DOHH2 (cell line): Measurements from ENCODE around the gene KIAA1671.

Experiments
- H3F3A ChIP-seq: fragments of 200-600 bp; sonication (generic), shearing (Covaris generic); 2 replicates; pipeline ENCODE4 v1.6.0; 2016; ENCODE audit warnings: antibody characterized with exemption, mild to moderate bottlenecking; ENCODE audit not compliant: control insufficient read depth, insufficient read depth
- H3K27ac ChIP-seq: fragments of 200-600 bp; sonication (generic); 2 replicates; pipeline ENCODE4 v1.5.1; 2014; ENCODE audit warnings: low read depth, mild to moderate bottlenecking, low read length, moderate library complexity
- H3K27me3 ChIP-seq: fragments of 200-600 bp; sonication (generic); 2 replicates; pipeline ENCODE4 v1.6.1; 2014; ENCODE audit warnings: mild to moderate bottlenecking, low read length, mixed read lengths; ENCODE audit not compliant: control insufficient read depth
- H3K36me3 ChIP-seq: fragments of 200-600 bp; sonication (generic); 2 replicates; pipeline ENCODE4 v1.6.1; 2014; ENCODE audit warnings: mild to moderate bottlenecking, low read length, moderate library complexity, mixed read lengths; ENCODE audit not compliant: control insufficient read depth
- H3K4me1 ChIP-seq: fragments of 200-600 bp; sonication (generic); 2 replicates; pipeline ENCODE4 v1.6.1; 2014; ENCODE audit warnings: mild to moderate bottlenecking, low read length, mixed read lengths; ENCODE audit not compliant: control insufficient read depth
- H3K4me2 ChIP-seq: fragments of 200-600 bp; sonication (generic); 2 replicates; pipeline ENCODE4 v1.6.0; 2014; ENCODE audit warnings: mild to moderate bottlenecking, low read length, moderate library complexity
- H3K4me3 ChIP-seq: fragments of 200-600 bp; sonication (generic); 2 replicates; pipeline ENCODE4 v1.5.1; 2014; ENCODE audit warnings: mild to moderate bottlenecking, low read length, mixed read lengths
- H3K79me2 ChIP-seq: fragments of 200-600 bp; sonication (generic); 2 replicates; pipeline ENCODE4 v1.6.1; 2014; ENCODE audit warnings: mild to moderate bottlenecking, low read length, mixed read lengths; ENCODE audit not compliant: control insufficient read depth
- H3K9me2 ChIP-seq: fragments of 200-600 bp; sonication (generic); replicated peaks from 2 replicates; pipeline ENCODE4 v1.6.1; 2014; ENCODE audit warnings: mild to moderate bottlenecking, low read length, mixed read lengths; ENCODE audit not compliant: control insufficient read depth
- H3K9me3 ChIP-seq: fragments of 200-600 bp; sonication (generic); 2 replicates; pipeline ENCODE4 v1.6.1; 2014; ENCODE audit warnings: antibody characterized with exemption, low read length, mixed read lengths; ENCODE audit not compliant: control insufficient read depth, insufficient read depth
- H4K20me1 ChIP-seq: fragments of 200-600 bp; sonication (generic); 2 replicates; pipeline ENCODE4 v1.6.0; 2014; ENCODE audit warnings: low read depth, mild to moderate bottlenecking, antibody characterized with exemption, low read length, moderate library complexity; ENCODE audit not compliant: control insufficient read depth, insufficient read depth
- CTCF ChIP-seq: fragments of 200-600 bp; sonication (generic); IDR thresholded peaks from one replicate; pipeline ENCODE4 v1.5.1; 2014; ENCODE audit warnings: antibody characterized with exemption, mild to moderate bottlenecking, low read depth, low read length; ENCODE audit not compliant: poor library complexity, severe bottlenecking
- EZH2phosphoT487 ChIP-seq: fragments of 200-600 bp; sonication (generic); IDR thresholded peaks from 2 replicates; pipeline ENCODE4 v1.6.1; 2017; ENCODE audit warnings: borderline replicate concordance, mild to moderate bottlenecking, antibody characterized with exemption, low read length, moderate library complexity, mixed read lengths

The KIAA1671 gene

GRCh38 chr22:25213221-25213620 lies 260.7 kb downstream of the KIAA1671 start:
- no peaks in the 10 kb centered on the region for H3K36me3 ChIP-seq
- no peaks in the 10 kb centered on the region for H3K9me2 ChIP-seq
- H3K79me2 ChIP-seq: no peaks in the 10 kb centered on the region
- no peaks in the 10 kb centered on the region for H3K4me1 ChIP-seq
- H3K9me3 ChIP-seq: no peaks in the 10 kb centered on the region
- no peaks in the 10 kb centered on the region for H3F3A ChIP-seq
- no peak overlapping the region for H3K4me2 ChIP-seq
- no peak overlapping the region for H3K27ac ChIP-seq
- H3K4me3 ChIP-seq: no peak overlapping the region
- TF ChIP-seq EZH2phosphoT487: no peak
- no peak for TF ChIP-seq CTCF
- no peaks in the 10 kb centered on the region for H4K20me1 ChIP-seq
- H3K27me3 ChIP-seq: no peaks in the 10 kb centered on the region

- H3K36me3 ChIP-seq: no peaks in the 10 kb centered on the region
- no peak overlapping the region for H3K27ac ChIP-seq
- H3F3A ChIP-seq: no peaks in the 10 kb centered on the region
- H4K20me1 ChIP-seq: no peaks in the 10 kb centered on the region
- H3K4me1 ChIP-seq: no peaks in the 10 kb centered on the region
- no peak for TF ChIP-seq EZH2phosphoT487
- TF ChIP-seq CTCF: no peak
- H3K27me3 ChIP-seq: no peaks in the 10 kb centered on the region
- H3K9me2 ChIP-seq: no peaks in the 10 kb centered on the region
- H3K4me3 ChIP-seq: no peak overlapping the region
- no peaks in the 10 kb centered on the region for H3K9me3 ChIP-seq
- H3K79me2 ChIP-seq: no peaks in the 10 kb centered on the region
- H3K4me2 ChIP-seq: no peak overlapping the region
These were observed 263.7 kb downstream of the KIAA1671 start for GRCh38 chr22:25216230-25216629.

GRCh38 chr22:25219211-25219689 lies 266.7 kb downstream of the KIAA1671 start, which contains the start of gene CRYBB2:
CRYBB2 (plus strand) TSS chr22:25219639; CDS start chr22:25221430, 1,791 bp downstream.
- Histone ChIP-seq H4K20me1 (no peaks in the 10 kb centered on the region), H3K36me3 (no peaks in the 10 kb centered on the region), H3K4me2 (no peak within 1 kb of the TSS), H3F3A (no peaks in the 10 kb centered on the region), H3K27me3 (no peaks in the 10 kb centered on the region; the same call in 1 of the 2 replicates), H3K79me2 (no peaks in the 10 kb centered on the region), H3K4me3 (no peak within 1 kb of the TSS), H3K9me3 (no peaks in the 10 kb centered on the region), H3K9me2 (no peaks in the 10 kb centered on the region), H3K4me1 (no peaks in the 10 kb centered on the region), H3K27ac (no peak within 1 kb of the TSS)
- TF ChIP-seq EZH2phosphoT487 (no peak), CTCF (no peak)
